GM23338 (cell line): Measurements from ENCODE around the gene SLCO4A1. TPM values are rescaled to one million over a fixed set of nuclear protein-coding genes. Genes with fewer than 3 reads are reported as not detected.

Experiments used
- ATAC-seq: fragments of 200-7000 bp; cut with Tn5 transposase; 3 replicates; pipeline ENCODE4 v1.9.1; 2020
- DNase-seq: peaks from one replicate; pipeline ENCODE4 v3.0.0-alpha.2; 2015; ENCODE audit warnings: low spot score
- H2AFZ ChIP-seq: fragments of 200-600 bp; sonication (generic); 2 replicates; pipeline ENCODE4 v1.8.0; 2016; ENCODE audit warnings: antibody characterized with exemption, mild to moderate bottlenecking, moderate library complexity
- H3F3A ChIP-seq: fragments of 200-600 bp; sonication (generic); replicated peaks from 2 replicates; pipeline ENCODE4 v1.8.0; 2017; ENCODE audit warnings: antibody characterized with exemption, mixed run types, low read depth
- H3K27ac ChIP-seq: fragments of 200-600 bp; sonication (generic); 2 replicates; pipeline ENCODE4 v1.6.1; 2016; ENCODE audit warnings: low read depth
- H3K27me3 ChIP-seq: fragments of 200-600 bp; sonication (generic); 2 replicates; pipeline ENCODE4 v1.8.0; 2016; ENCODE audit warnings: mild to moderate bottlenecking, mixed run types, moderate library complexity; ENCODE audit not compliant: insufficient read depth
- H3K36me3 ChIP-seq: fragments of 200-600 bp; sonication (generic); 2 replicates; pipeline ENCODE4 v1.8.0; 2016; ENCODE audit warnings: mild to moderate bottlenecking; ENCODE audit not compliant: insufficient read depth
- H3K4me1 ChIP-seq: fragments of 200-600 bp; sonication (generic); 2 replicates; pipeline ENCODE4 v1.8.0; 2016; ENCODE audit warnings: mild to moderate bottlenecking, moderate library complexity; ENCODE audit not compliant: insufficient read depth
- H3K4me2 ChIP-seq: fragments of 200-600 bp; sonication (generic); 2 replicates; pipeline ENCODE4 v1.7.1; 2017; ENCODE audit warnings: mixed run types
- H3K4me3 ChIP-seq: fragments of 200-600 bp; sonication (generic); 2 replicates; pipeline ENCODE4 v1.6.1; 2016; ENCODE audit warnings: mixed run types
- H3K79me2 ChIP-seq: fragments of 200-600 bp; sonication (generic); replicated peaks from 2 replicates; pipeline ENCODE4 v1.8.0; 2017; ENCODE audit warnings: mild to moderate bottlenecking; ENCODE audit not compliant: insufficient read depth
- H3K9me2 ChIP-seq: fragments of 200-600 bp; sonication (generic); 2 replicates; pipeline ENCODE4 v1.8.0; 2017; ENCODE audit not compliant: insufficient read depth
- H4K20me1 ChIP-seq: fragments of 200-600 bp; sonication (generic); replicated peaks from 2 replicates; pipeline ENCODE4 v1.8.0; 2017; ENCODE audit warnings: mild to moderate bottlenecking; ENCODE audit not compliant: insufficient read depth
- H3K27ac Mint-ChIP-seq: 2 replicates; pipeline ENCODE4 v1.8.0; 2020; ENCODE audit warnings: inconsistent platforms, mild to moderate bottlenecking, moderate library complexity, mixed read lengths
- H3K27me3 Mint-ChIP-seq: 3 replicates; pipeline ENCODE4 v1.8.0; 2022; ENCODE audit warnings: low read depth, mild to moderate bottlenecking, moderate library complexity, mixed read lengths, inconsistent platforms; ENCODE audit not compliant: insufficient read depth, poor library complexity
- H3K36me3 Mint-ChIP-seq: 3 replicates; pipeline ENCODE4 v1.8.0; 2021; ENCODE audit warnings: low read depth, mild to moderate bottlenecking, inconsistent platforms, moderate library complexity, mixed read lengths
- H3K4me1 Mint-ChIP-seq: 3 replicates; pipeline ENCODE4 v1.8.0; 2020; ENCODE audit warnings: mild to moderate bottlenecking, inconsistent platforms, mixed read lengths
- H3K4me3 Mint-ChIP-seq: 3 replicates; pipeline ENCODE4 v1.8.0; 2021; ENCODE audit warnings: moderate library complexity, mild to moderate bottlenecking, inconsistent platforms, mixed read lengths
- H3K9me3 Mint-ChIP-seq: 3 replicates; pipeline ENCODE4 v1.8.0; 2020; ENCODE audit warnings: moderate library complexity, mild to moderate bottlenecking, inconsistent platforms, mixed read lengths
- CREB1 ChIP-seq: fragments of 250-450 bp; sonication (Bioruptor Pico); IDR thresholded peaks from 2 replicates; pipeline ENCODE4 v1.5.0; 2020; ENCODE audit warnings: low read depth, mild to moderate bottlenecking, moderate library complexity
- ETS1 ChIP-seq: IDR thresholded peaks from 2 replicates; pipeline ENCODE4 v1.6.1; 2016; ENCODE audit warnings: antibody characterized with exemption
- EZH2 ChIP-seq: fragments of 200-600 bp; sonication (generic); IDR thresholded peaks from one replicate; pipeline ENCODE4 v1.8.0; 2017; ENCODE audit warnings: antibody characterized with exemption, mild to moderate bottlenecking, low read depth; ENCODE audit not compliant: unreplicated experiment
- EZH2phosphoT487 ChIP-seq: fragments of 200-600 bp; sonication (generic); IDR thresholded peaks from one replicate; pipeline ENCODE4 v1.8.1; 2018; ENCODE audit warnings: antibody characterized with exemption; ENCODE audit not compliant: unreplicated experiment
- JUNB ChIP-seq: IDR thresholded peaks from one replicate; pipeline ENCODE4 v1.6.1; 2016; ENCODE audit warnings: antibody characterized with exemption; ENCODE audit not compliant: unreplicated experiment
- NANOG ChIP-seq: IDR thresholded peaks from 2 replicates; pipeline ENCODE4 v1.6.1; 2016; ENCODE audit warnings: antibody characterized with exemption, borderline replicate concordance
- STAT1 ChIP-seq: IDR thresholded peaks from one replicate; pipeline ENCODE4 v1.6.1; 2016; ENCODE audit warnings: antibody characterized with exemption; ENCODE audit not compliant: unreplicated experiment
- ZNF114 ChIP-seq: fragments of 250-450 bp; sonication (Bioruptor Pico); IDR thresholded peaks from 2 replicates; pipeline ENCODE4 v1.5.0; 2020; ENCODE audit warnings: mild to moderate bottlenecking, moderate library complexity
- polyA plus RNA-seq: library from polyadenylated mRNA; unstranded; fragments of >200 nt; fragmentation: Nextera tagmentation; extraction: Ambion mirVana; gene quantifications from 2 replicates; pipeline ENCODE4 v1.2.1, GENCODE V29; 2016
- total RNA-seq: library from RNA; depleted of rRNA; stranded (reverse); fragments of >200 nt; shearing (Covaris generic); gene quantifications from 2 replicates; pipeline ENCODE4 v1.2.3, GENCODE V29; 2014
- TF ChIP-seq, protein P1 (sequence below): IDR thresholded peaks from one replicate; pipeline ENCODE4 v1.6.1; 2018; ENCODE audit warnings: antibody characterized with exemption; ENCODE audit not compliant: unreplicated experiment
- TF ChIP-seq, protein P2 (sequence below), 2 experiments: fragments of 200-600 bp in 1 of 2; sonication (generic) in 1 of 2; conservative IDR thresholded peaks; 2 replicates each; pipeline versions ENCODE4 v1.5.1 to v1.6.1; 2016 to 2017; ENCODE audit warnings: antibody characterized with exemption in 2 of 2, low read depth in 2 of 2, mild to moderate bottlenecking in 2 of 2, moderate library complexity in 1 of 2

SLCO4A1 gene
- total and polyA plus RNA-seq, 2 experiments from 2014 or later = 28.5 to 41.6 TPM

DNA sequence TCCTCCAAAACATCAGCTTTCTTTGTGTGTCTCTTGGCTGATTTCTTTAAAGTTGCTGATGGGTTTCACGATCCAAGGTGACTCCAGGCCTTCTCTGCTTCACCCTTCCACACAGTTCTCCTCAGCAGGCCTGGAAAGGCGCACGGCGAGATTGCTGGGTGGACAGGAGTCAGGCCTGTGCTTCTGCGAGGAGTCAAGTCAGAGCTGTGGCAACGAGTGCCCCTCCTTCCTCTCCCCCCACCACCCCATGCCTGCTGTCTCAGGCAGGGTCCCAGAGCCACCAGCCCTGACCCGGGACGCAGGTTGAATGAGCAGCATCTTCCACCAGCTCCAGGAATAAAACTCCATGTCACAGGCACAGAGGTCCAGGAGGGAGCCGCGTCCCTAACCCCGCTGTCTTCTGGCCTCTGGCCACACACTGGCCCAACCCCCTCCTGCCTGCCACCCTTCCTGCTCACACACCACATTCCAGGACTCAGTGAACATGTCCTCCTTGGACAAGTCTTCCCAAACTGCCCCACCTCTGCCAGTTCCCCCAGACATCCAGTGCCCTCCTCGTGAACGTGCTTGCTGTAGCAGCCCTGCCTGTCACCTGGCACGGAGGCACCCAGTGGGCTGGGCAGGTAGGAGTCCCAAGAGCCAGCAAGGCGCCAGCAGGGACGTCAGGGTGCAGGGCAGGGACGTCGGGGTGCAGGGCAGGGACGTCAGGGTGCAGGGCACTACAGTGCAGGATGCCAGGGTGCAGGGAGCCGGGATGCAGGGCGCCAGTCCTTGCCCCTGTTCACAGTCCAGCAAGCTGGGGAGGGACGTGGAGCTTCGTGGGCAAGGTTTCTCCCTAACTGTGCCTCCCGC lies 59.1 kb downstream of the SLCO4A1 start (continued):
- TF ChIP-seq, protein P1, sequence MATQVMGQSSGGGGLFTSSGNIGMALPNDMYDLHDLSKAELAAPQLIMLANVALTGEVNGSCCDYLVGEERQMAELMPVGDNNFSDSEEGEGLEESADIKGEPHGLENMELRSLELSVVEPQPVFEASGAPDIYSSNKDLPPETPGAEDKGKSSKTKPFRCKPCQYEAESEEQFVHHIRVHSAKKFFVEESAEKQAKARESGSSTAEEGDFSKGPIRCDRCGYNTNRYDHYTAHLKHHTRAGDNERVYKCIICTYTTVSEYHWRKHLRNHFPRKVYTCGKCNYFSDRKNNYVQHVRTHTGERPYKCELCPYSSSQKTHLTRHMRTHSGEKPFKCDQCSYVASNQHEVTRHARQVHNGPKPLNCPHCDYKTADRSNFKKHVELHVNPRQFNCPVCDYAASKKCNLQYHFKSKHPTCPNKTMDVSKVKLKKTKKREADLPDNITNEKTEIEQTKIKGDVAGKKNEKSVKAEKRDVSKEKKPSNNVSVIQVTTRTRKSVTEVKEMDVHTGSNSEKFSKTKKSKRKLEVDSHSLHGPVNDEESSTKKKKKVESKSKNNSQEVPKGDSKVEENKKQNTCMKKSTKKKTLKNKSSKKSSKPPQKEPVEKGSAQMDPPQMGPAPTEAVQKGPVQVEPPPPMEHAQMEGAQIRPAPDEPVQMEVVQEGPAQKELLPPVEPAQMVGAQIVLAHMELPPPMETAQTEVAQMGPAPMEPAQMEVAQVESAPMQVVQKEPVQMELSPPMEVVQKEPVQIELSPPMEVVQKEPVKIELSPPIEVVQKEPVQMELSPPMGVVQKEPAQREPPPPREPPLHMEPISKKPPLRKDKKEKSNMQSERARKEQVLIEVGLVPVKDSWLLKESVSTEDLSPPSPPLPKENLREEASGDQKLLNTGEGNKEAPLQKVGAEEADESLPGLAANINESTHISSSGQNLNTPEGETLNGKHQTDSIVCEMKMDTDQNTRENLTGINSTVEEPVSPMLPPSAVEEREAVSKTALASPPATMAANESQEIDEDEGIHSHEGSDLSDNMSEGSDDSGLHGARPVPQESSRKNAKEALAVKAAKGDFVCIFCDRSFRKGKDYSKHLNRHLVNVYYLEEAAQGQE = no peak
- no peak for TF ChIP-seq ZNF114 (CRISPR knock-in tag)

- Histone ChIP-seq H3K4me1 (no peaks in the 10 kb centered on the region), H3K27me3 (no peaks in the 10 kb centered on the region), H2AFZ (no peak overlapping the region), H3F3A (no peaks in the 10 kb centered on the region), H3K36me3 (no peaks in the 10 kb centered on the region), H3K4me3 (no peak overlapping the region), H3K4me2 (no peak overlapping the region), H4K20me1 (no peaks in the 10 kb centered on the region), H3K27ac (no peak overlapping the region), H3K9me2 (no peaks in the 10 kb centered on the region), H3K79me2 (no peaks in the 10 kb centered on the region)
- peaks cover 9% of the 10 kb centered on the region for H3K27me3 Mint-ChIP-seq
- H3K9me3 Mint-ChIP-seq = no peaks in the 10 kb centered on the region
- H3K4me3 Mint-ChIP-seq = no peak overlapping the region
- no peaks in the 10 kb centered on the region for H3K36me3 Mint-ChIP-seq
- DNase-seq (no peak), ATAC-seq (no peak)
- H3K4me1 Mint-ChIP-seq = no peaks in the 10 kb centered on the region
- H3K27ac Mint-ChIP-seq = no peak overlapping the region
- TF ChIP-seq, protein P2, sequence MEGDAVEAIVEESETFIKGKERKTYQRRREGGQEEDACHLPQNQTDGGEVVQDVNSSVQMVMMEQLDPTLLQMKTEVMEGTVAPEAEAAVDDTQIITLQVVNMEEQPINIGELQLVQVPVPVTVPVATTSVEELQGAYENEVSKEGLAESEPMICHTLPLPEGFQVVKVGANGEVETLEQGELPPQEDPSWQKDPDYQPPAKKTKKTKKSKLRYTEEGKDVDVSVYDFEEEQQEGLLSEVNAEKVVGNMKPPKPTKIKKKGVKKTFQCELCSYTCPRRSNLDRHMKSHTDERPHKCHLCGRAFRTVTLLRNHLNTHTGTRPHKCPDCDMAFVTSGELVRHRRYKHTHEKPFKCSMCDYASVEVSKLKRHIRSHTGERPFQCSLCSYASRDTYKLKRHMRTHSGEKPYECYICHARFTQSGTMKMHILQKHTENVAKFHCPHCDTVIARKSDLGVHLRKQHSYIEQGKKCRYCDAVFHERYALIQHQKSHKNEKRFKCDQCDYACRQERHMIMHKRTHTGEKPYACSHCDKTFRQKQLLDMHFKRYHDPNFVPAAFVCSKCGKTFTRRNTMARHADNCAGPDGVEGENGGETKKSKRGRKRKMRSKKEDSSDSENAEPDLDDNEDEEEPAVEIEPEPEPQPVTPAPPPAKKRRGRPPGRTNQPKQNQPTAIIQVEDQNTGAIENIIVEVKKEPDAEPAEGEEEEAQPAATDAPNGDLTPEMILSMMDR (conservative IDR thresholded peaks at IDR 0.05; ENCODE audit: low read depth in 2 of 2) = no peak
- TF ChIP-seq ZNF114 (CRISPR knock-in tag) (no peak), ETS1 (no peak), CREB1 (CRISPR knock-in tag) (no peak), NANOG (no peak), EZH2 (no peak), JUNB (no peak), EZH2phosphoT487 (no peak), STAT1 (no peak)
- TF ChIP-seq, protein P1 = no peak
These were observed 59.7 kb downstream of the SLCO4A1 start for GRCh38 chr20:62702013-62702300.
